ENCODE results near the gene ATG101.

- TF ChIP-seq EZH2 (IDR thresholded peaks at IDR 0.05) (no peak), POLR2AphosphoS5 (IDR thresholded peaks at IDR 0.05; ENCODE audit: borderline replicate concordance, low read depth, low read length) (no peak), FOXP2 (optimal IDR thresholded peaks at IDR 0.05; ENCODE audit: control extremely low read depth, extremely low read length, insufficient read depth) (no peak)
Observed at GRCh38 chr12:52082988-52083637, 13.3 kb downstream of the ATG101 start.
